ENCODE data around the gene STX1B. TPM values are rescaled to one million over a fixed set of nuclear protein-coding genes. Genes with fewer than 3 reads are reported as not detected.

Gene STX1B
- total RNA-seq, 3 donors from 2014 or later (not counting 1 experiment from before 2014, with no cell fraction given): 0.14 to 1.6 (median 0.32) TPM

DNA sequence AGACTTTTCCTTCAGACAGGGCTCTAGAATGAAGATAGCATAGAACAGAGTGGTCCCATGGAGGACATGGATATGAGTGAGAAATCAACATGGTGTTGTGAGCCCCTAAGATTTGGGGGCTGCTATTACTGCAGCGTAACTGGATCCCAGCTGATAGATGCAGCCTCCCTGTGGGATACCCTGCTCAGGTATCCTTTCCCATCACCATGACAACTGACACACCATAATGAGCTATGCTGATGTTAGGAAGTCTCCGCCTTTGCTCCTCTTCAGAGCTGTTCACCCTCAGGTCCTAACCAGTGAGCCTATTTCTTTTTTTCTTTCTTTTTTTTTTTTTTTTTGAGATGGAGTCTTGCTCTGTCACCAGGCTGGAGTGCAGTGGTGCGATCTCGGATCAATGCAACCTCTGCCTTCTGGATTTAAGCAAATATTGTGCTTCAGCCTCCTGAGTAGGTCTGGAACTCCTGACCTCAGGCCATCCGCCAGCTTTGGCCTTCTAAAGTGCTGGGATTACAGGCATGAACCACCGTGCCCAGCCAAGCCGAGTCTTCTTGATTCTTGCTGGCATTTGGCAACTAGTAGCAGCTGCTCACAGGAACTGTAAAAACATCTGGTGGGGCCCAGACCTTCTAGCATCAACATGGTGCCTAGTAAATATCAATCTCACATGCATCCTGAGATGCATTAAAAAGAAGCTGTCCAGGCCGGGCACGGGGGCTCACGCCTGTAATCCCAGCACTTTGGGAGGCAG, 40.0 kb upstream of the STX1B start:
- no peaks in the 10 kb centered on the region for H3K36me3 Mint-ChIP-seq
- no peak for DNase-seq
- 94% methylated on average over 10 of the region's 10 CpGs for WGBS (ENCODE audit: insufficient coverage)
- Histone ChIP-seq H3K4me1 (ENCODE audit: control insufficient read depth, insufficient read depth, low read length) (no peaks in the 10 kb centered on the region), H3K27me3 (ENCODE audit: control insufficient read depth, insufficient read depth, low read length) (no peaks in the 10 kb centered on the region), H3K36me3 (ENCODE audit: control insufficient read depth, insufficient read depth, low read length) (no peaks in the 10 kb centered on the region), H3K4me3 (ENCODE audit: low read length) (no peak overlapping the region), H3K27ac (ENCODE audit: low read length) (no peak overlapping the region), H3K9me3 (ENCODE audit: control insufficient read depth, insufficient read depth, low read length) (no peaks in the 10 kb centered on the region)
- no peak for ATAC-seq
- H3K27ac Mint-ChIP-seq: no peak overlapping the region
- no peak overlapping the region for H3K4me3 Mint-ChIP-seq
- H3K27me3 Mint-ChIP-seq (ENCODE audit: low read depth in 2 of 2): no peaks in the 10 kb centered on the region
- no peak for TF ChIP-seq CTCF (IDR thresholded peaks at IDR 0.05)
- H3K9me3 Mint-ChIP-seq: no peaks in the 10 kb centered on the region
- intact Hi-C loops (cut with micrococcal nuclease): no loop called here
- H3K4me1 Mint-ChIP-seq: peaks cover 0 to 9% of the 10 kb centered on the region in 2 donors

DNA sequence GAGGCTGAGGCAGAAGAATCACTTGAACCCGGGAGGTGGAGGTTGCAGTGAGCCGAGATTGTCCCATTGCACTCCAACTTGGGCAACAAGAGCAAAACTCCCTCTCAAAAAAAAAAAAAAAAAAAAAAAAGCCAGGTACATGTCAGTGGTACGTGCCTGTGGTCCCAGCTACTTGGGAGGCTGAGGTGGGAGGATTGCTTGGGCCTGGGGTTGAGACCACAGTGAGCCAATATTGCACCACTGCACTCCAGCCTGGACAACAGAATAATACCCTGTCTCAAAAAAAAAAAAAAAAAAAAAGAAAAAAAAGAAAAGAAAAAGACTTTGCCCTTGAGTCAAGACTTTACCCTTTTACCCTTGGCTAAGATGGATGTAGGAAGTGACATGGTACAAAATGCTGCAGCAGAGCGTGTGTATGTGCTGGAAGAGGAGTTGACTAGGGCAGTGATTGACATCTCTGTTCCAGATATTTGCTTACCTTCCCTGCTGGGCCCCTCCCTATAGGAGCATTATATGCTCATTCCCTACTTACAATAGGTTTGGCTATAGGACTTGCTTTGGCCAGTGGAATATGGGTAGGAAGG, 33.6 kb upstream of the STX1B start:
- no peak overlapping the region for H3K4me3 ChIP-seq (ENCODE audit: low read length)
- no peak overlapping the region for H3K27ac Mint-ChIP-seq
- peaks cover 26% of the 10 kb centered on the region for H3K36me3 ChIP-seq (ENCODE audit: control insufficient read depth, insufficient read depth, low read length)
- H3K9me3 Mint-ChIP-seq: no peaks in the 10 kb centered on the region
- no peak for TF ChIP-seq CTCF (IDR thresholded peaks at IDR 0.05)
- H3K27me3 ChIP-seq (ENCODE audit: control insufficient read depth, insufficient read depth, low read length): no peaks in the 10 kb centered on the region
- DNase-seq (no peak), ATAC-seq (no peak)
- H3K4me1 ChIP-seq (ENCODE audit: control insufficient read depth, insufficient read depth, low read length): no peaks in the 10 kb centered on the region
- 100% methylated on average over 1 of the region's 4 CpGs for WGBS (ENCODE audit: insufficient coverage)
- H3K4me3 Mint-ChIP-seq: no peak overlapping the region
- H3K27ac ChIP-seq (ENCODE audit: low read length): no peak overlapping the region
- intact Hi-C loops (cut with micrococcal nuclease): no loop called here
- H3K9me3 ChIP-seq (ENCODE audit: control insufficient read depth, insufficient read depth, low read length): no peaks in the 10 kb centered on the region
- H3K27me3 Mint-ChIP-seq (ENCODE audit: low read depth in 2 of 2): no peaks in the 10 kb centered on the region
- H3K4me1 Mint-ChIP-seq: no peaks in the 10 kb centered on the region
- no peaks in the 10 kb centered on the region for H3K36me3 Mint-ChIP-seq

DNA sequence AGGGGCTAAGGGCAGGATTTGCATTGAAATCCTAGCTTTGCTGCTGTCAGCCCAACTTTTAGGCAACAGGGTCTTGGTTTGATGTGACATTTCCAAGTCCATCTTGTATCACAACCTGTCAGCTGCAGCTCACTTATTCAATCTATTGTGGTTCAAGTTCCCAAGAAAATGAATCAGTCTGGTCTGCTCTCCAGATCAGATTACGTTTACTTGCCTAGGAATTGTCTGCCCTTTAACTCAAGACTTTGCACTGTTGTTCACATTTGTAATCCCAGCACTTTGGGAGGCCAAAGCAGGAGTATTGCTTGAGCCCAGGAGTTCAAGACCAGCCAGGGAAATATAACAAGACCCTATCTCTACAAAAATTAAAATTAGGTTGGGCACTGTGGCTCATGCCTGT, 32.9 kb upstream of the STX1B start:
- intact Hi-C loops (cut with micrococcal nuclease): no loop called here
- Histone ChIP-seq H3K4me3 (ENCODE audit: low read length) (no peak overlapping the region), H3K4me1 (ENCODE audit: control insufficient read depth, insufficient read depth, low read length) (no peaks in the 10 kb centered on the region), H3K27ac (ENCODE audit: low read length) (no peak overlapping the region), H3K27me3 (ENCODE audit: control insufficient read depth, insufficient read depth, low read length) (no peaks in the 10 kb centered on the region), H3K36me3 (ENCODE audit: control insufficient read depth, insufficient read depth, low read length) (peaks cover 33% of the 10 kb centered on the region), H3K9me3 (ENCODE audit: control insufficient read depth, insufficient read depth, low read length) (no peaks in the 10 kb centered on the region)
- Mint-ChIP-seq H3K9me3 (no peaks in the 10 kb centered on the region), H3K27me3 (ENCODE audit: low read depth in 2 of 2) (no peaks in the 10 kb centered on the region), H3K4me1 (no peaks in the 10 kb centered on the region), H3K36me3 (no peaks in the 10 kb centered on the region), H3K27ac (no peak overlapping the region), H3K4me3 (no peak overlapping the region)
- ATAC-seq: no peak
- TF ChIP-seq CTCF (IDR thresholded peaks at IDR 0.05): no peak
- DNase-seq: no peak
- WGBS (ENCODE audit: insufficient coverage): 81% methylated on average over 1 of the region's 1 CpG
